ENCODE results near the gene SLC25A12.

The SLC25A12 gene

DNA sequence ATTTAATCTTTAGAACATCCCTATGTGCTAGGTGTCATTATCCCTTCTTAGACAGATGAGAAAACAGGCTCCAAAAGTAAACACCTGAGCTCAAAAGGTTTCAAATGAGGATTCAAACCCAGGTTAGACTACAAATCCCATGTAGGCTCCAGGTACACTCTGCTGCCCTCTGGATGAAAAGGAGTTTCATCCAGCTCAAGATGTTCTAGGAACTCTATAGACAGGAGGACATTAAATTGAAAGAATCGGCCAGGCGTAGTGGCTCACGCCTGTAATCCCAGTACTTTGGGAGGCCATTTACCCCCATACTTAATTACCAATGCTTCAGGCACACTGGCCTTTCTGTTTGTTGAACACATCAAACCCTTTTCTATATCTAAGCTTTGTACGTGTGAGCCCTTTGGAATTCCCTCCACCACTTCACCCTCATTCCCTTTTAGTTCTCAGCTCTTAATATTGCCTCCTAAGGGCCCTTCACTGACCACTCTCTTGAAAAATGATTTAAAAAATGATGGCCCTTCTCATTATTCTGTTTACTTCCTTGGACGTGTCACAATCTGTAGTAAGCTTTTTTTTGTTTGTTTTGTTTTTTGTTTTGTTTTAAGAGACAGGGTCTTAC, 10.7 kb downstream of the SLC25A12 start:
- no peak for DNase-seq

DNA sequence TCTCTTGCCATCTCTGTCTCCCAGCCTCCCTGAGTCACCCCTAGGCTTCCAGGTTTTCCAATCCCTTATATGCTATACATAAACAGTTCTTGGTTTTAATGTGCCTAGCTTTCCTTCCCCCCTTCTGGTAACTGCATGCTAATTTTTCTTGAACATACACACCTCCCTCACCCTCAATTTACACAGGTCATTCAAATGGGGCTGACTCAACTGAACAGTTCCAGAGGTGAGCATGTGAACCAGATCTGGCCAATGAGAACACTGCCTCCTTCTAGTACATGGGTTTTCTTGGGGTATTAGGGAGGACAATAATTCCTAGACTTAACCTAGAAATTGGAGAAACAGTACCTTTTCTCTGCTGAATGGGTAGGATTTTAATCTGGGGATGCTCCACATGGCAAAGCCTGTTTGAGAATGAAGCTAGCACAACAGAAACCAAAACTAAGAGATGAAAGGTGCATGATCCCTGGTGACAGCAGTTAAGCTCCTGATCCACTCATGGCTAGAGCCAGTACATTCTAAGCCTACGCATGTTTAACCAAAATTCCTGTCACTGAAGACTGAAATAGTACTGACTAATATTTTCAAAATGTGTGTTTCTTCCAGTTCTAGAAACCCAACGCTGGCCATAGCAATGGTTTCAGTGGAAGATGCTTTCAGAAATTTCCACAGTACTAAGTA, 11.8 kb downstream of the SLC25A12 start:
- no peak for DNase-seq

DNA sequence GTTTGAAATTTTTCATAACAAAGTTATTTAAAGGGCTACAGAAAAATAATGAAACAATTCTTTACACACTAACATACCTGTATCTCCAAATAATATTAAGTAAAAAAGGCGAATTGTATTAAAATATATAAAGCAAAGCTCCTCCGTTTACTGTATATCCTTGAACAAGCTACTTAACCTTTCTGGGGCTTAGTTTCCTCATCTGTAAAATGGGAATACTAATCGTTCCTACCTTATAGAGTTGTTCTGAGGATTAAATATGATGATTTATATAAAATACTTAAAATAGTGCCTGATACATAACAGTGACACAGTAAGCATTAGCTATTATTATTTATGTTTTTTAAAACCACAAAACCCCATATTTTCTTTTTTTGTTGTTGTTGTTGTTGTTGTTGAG, 13.3 kb downstream of the SLC25A12 start:
- DNase-seq, result no peak

DNA sequence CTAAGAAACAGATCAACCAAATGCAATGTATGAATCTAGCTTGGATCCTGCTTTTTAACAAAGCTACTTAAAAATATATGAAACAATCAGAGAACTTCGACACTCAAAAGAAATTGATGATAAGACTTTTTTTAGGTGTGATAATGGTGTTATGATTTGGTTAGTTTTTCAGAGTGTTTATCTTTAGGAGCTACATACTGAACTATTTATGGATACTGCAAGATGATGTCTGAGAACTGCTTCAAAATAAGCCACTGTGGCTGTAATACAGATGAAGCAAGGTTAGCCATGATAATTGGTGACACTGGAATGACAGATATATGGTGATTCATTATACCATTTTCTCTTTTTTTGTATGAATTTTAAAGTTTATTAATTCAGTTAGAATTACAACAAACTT, 14.2 kb downstream of the SLC25A12 start:
- DNase-seq, result no peak

DNA sequence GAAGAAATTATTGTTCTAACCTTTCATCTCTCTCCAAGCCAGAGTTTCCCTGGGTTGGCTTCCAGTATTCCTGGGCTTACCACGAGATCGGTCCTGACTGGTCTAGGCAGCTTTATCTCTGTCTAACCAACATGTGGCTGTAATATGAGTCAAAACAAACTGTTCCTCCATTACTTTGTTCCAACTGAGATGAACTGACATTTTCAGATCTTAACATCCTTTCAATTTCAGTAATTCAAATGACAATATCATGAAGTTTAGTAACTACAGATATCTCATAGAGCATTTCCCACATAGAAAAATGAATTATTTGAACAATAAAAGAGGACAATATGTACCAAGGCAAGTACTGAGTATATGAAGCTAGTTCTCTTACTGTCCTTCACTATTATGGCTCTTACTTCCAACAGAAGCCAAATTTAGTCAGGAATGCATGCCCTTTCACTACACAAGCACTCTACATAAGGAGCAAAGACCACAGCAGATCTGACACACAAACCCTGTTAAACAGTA, 15.5 kb downstream of the SLC25A12 start:
- DNase-seq, result no peak

DNA sequence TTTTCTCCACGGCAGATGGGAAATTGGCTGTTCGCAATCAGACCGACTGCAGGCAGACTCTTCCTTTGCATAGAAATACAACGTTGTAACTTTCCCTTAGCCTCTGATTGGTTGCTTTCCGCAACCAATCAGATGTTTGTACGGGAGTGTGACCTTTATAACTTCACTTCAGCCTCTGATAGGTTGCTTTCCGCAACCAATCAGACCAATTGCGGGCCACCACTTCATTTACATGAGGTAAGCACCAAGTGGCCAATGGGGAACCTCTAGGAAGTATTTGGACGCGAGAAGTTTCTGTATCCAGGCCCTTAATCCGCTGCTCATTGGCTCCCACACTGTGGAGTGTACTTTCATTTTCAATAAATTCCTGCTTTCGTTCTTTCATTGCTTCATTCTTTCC, 19.1 kb downstream of the SLC25A12 start:
- DNase-seq, result no peak

DNA sequence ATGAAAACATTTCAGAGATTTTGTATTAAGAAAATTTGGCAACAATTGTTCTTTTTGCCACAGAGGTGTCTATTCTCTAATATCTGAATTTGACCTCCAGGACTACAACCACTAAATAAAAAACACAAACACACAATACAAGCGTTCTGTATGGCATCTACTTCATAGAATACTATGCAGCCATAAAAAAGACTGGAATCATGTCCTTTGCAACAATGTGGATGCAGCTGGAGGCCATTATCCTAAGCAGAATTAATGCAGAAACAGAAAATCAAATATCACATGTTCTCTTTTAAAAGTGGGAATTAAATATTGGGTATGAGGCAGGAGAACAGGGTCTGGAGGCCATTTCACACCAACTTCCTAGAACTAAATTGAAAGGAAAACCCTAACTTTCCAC, 19.5 kb downstream of the SLC25A12 start:
- DNase-seq, result no peak

DNA sequence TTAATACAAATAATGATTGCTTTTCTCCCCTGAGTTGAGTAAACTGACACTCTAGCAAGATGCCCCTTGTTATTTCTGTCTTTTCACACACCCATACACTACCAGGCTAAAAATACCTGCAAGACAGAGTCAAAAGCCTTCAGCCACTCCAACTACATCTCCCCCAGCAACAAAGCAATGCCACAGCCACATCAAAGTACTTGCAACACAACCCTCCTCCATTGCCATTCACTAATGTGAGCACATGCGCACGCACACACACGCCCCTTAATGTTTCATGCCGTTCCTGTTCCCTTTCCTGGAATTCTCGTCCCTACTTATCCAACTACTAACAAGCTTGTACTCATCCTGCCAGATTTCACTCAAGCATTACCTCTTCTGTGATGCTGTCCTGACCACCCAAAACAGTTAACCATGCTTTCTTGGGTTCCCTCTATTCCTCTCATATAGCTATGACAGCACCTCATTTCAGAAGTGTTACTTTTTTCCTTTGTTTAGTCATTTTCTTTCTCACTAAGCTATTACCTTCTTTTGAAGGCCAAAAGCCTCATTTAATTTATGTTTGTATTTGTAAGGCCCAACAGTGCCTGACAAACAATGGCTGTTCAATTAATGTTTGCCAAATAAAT, 29.6 kb downstream of the SLC25A12 start:
- no peak for DNase-seq

DNA sequence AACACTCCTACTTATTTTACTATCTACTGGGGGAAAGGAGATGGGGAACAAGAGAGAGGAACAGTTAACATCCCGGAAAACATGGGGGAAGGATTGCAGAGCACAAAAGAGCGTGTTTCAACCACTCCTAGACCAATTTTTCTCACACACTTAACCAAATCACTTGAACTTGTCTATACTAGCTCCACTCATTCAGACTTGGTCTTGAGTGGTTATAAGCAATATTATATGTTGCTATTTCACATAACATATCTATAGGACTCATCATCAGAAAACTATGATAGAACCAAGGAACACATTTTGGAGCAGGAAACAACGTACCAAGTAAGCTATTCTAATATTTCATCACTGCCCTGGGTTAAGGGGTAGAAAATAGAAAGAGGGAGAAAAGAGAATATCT, 31.5 kb downstream of the SLC25A12 start:
- DNase-seq, result no peak

DNA sequence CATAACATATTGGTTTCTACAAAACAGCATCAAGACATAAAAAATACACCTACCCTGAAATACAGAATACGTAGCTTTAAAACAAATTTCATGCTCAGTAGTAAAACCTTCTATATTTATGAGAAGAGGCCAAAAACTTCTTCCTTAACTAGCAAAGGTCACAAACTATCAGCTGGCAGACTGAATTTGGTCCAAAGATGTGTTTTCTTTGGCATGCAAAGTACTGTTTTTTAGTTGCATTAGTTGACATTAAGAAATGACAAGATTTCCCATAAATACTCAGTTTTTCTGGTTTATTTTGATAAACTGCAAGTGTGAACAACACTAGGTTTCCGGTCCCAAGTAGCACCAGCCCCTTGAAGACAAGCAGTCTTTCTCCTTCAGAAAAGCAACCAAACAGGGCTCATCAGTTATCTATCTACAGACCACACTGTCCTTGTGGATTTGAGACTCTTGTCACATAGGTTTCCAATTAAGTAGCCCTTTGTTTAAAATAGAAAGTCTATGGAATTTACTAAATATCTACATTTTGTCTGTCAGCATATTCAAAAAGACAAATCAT, 35.6 kb downstream of the SLC25A12 start:
- DNase-seq, result no peak

DNA sequence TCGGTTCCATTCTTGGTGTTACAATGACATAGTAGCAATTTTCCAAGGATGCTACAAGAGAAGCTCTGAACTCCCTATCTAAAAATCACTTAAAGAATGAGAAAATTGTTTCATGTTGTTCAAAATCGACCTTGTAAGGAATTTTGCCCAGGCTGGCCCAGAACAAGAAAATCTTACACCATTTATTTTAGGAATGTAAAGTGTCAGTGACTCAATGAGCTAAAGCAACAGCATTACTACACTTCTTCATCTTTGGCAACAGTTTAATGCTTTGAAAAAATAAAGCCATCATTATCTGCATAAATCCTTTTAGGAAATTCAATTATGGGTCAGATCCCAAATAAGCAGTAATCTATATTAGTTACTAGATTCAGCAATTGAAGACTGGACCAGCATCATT, 38.6 kb downstream of the SLC25A12 start:
- DNase-seq, result no peak

DNA sequence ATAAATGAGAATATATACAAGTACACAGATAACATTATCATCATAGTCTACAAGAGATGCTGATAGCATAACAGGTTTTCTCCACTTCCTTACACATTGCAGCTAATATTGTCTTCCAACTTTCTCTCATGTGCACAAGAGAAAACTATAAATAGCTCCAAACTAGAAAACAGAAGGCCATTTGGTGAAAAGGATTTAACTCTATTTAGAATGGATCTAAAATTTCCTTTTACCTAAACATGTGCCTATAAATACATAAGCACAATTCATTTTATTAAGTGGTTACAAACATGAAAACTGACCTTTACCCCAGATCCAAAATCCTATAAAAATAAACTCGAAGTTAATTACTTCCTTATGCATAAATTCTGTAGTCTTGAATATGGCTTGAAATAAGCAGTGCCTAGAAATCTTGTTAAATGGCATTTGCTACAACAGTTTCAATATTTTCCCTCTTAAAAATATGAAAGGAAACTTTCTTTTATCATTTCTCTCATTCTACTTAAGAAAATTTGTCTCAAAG, 41.6 kb downstream of the SLC25A12 start:
- DNase-seq, result no peak

DNA sequence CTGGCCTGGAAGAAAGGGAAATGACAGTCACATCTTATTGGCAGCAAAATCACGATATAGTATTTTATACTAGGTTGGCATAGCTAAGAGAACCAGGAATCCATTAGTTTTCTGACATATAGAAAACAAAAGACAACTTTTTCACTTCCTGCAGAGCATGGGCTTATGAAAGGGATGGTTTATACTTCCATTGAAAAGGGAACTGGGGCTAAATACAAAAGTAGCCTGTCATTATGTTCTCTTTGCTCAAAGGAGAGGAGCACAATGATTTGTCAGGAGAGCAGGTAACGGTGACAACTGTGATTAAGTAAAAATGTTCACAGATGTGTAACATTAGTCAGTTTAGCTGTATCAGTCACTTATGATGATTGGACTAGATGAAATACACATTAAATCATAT, 46.4 kb downstream of the SLC25A12 start:
- no peak for DNase-seq

DNA sequence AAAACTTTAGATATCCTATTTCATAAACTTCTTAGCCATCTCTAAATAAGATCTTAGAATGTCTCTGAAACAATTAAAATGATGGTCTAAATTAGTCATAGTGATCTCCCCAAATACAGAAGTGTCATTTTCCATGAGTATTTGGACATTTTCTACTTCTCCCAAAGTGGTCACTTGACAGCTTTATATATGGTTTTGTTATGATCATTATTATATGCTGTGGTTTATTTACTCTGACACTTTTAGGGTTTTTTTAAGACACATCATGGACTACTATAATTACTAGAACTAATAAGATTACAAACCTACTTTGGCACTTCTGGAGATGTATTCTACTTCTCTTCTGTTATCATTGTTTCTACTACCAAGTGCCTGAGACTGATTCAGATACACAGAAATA, 47.1 kb downstream of the SLC25A12 start:
- no peak for DNase-seq

DNA sequence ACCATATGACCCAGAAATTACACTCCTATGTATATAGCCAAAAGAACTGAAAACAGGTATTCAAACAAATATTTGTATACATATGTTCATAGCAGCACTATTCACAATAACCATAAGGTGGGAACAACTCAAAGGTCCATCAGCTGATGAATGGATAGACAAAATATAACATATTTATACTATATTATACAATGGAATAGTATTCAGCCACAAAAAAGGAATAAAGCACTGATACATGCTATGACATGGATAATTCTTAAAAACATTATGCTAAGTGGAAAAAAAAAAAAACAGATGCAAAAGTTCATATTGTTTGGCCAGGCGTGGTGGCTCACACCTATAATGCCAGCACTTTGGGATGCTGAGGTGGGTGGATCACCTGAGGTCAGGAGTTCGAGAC, 52.0 kb downstream of the SLC25A12 start:
- no peak for DNase-seq

DNA sequence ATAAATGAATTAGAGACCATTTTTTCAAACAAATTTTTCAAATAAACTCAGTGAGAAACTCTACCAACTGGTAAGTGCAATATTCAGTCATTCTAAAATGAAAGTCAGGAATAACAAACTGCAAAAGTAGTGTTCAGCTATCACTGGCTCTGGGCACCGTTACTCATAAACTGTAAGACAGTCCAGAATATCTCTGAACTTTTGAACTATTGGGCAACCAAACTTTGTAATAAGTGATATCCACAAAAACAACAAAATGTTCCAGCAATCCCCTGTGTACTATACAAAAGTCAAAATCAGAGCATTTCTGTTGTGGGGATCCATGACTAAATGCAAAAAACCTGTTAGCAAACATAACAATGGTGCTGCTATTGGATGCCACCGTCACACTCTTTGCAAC, 56.3 kb downstream of the SLC25A12 start:
- no peak for DNase-seq

DNA sequence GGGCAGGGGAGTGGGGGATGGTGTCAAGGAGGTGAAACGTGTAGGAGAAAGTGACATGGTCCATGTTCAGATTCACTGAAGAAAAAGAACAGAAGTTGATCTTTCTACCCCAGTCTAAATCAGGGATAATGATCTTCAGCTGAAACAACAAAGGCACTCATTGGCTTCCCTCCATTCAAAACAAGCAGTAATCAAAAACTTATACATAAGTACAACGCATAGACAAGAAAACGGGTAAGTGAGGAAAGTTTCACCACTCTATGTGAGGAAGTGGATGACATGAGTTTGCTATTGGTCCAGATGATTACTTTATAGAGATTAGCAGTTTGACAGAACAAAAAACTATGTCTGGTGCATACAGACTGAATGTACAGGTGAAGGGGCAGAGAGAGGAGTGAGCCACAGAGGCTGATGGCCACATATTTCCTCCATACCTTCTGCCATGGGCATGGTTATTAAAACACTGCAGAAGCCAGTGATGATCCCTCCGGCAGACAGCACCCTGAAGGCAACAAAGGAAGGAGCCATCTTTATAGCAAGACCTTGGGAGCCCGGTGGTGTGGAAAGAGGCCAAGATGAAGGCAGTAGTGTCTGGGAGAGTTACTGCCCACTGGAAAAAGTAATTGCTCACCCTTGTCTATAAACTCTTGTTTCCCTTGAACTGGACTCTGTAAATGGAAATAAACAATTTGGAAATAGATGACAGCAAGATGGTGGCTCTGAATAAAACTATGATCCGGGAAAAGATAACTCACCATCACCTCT, 57.7 kb downstream of the SLC25A12 start:
- no peak for DNase-seq

DNA sequence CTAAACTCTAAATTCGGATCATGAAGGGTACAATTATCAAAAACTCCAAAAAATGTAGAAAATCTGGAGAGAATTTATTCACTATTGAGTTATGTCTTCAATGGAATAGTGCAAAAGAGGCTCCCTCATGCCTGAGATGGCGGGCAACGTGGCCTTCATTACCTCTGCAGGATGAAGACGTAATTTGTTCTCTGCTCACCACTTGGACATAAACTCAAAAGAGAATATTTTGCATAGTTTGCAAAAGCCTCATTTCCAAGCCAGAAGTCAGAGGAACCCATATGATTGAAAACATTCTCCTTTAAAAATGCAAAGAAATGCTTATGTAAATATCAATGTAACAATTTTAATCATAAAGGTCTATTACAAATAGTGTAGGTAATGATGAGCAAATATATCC, 58.7 kb downstream of the SLC25A12 start:
- DNase-seq, result no peak

DNA sequence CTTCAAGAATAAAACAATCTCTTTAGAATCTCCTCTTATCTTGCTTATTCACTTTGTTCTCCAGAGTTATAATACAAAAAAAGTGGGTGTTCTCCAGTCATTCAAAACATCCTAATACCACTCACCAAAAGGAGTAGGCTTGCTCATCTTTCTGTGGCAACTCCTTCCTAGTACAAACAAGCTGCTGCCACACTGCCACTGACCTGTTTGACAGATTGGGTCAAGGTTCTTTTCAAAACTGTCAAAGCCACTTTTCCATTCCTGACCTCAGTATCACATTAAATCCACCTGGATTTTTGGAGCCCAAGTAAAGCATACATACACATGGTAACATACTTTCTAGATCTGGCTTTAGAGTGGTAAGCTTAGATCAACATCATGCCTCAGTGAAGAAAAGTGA, 59.8 kb downstream of the SLC25A12 start:
- DNase-seq, result no peak

DNA sequence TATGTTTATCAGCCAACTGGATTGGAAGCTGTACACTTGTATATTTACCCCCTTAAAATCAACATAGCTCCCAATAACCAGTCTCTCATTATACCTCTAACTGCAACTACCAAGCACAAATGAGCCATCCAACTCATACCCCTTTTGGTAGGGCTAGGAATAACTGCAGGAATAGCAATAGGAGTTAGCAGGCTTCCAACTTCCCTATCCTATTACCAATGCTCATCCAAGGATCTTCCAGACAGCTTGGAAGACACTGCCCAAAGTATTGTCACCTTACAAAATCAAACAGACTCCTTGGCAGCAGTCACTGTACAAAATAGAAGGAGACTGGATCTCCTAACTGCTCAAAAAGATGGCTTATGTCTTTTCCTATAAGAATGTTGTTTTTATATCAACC, 61.6 kb downstream of the SLC25A12 start:
- DNase-seq, result no peak

DNA sequence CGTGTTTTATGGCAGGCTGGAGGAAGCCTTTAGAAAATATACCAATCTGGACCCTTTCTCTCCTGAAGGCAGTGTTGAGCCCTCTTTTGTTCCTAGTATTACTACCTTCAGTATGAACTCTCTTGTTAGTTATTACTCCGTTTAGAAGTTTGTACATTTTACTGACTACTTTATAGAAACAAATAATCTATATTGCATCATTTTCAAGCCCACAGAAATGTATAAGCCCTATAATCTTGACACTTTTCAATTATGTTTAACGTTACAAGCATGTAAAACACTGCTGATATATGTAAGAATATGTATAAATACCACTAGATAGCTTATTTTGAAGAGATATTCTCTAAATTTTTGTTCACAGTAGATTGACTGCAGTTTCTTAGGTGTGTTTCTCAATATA, 64.0 kb downstream of the SLC25A12 start:
- DNase-seq, result no peak

DNA sequence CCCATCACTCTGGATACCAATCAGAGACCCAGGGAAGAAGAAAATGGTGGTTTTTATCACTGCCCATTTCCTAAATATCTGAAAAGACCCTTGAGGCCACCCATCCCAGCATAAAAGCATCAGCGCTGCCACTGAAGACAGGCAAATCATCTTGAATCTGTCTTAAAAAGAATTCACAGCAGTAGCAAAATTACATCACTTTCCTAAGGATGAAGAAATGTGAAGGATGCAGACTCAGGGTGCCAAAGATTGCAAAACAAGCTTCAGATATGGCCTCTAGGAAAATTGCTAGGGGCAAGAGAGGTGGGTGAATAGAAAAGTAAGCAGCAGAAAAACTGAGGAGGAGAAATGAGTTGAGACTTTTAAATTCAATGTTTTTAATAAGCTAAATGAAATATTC, 70.0 kb downstream of the SLC25A12 start:
- no peak for DNase-seq

Data from CD4-positive, alpha-beta T cell treated with Interleukin-6 for 4 hours (primary cell).